Gastrocnemius medialis (tissue), 4 donors: ENCODE data around the gene CCDC8.

Experiments
- POLR2A ChIP-seq, 2 donors: fragments of 450-650 bp; IDR thresholded peaks; one replicate each; pipeline ENCODE4 v1.6.1; 2017; ENCODE audit warnings: antibody characterized with exemption in 2 of 2, mild to moderate bottlenecking in 2 of 2, moderate library complexity in 2 of 2
- TF ChIP-seq, protein P1 (sequence below), 5 experiments: fragments of 450-650 bp in 3 of 5; fragments of 200-600 bp in 2 of 5; sonication (generic) in 2 of 5; IDR thresholded peaks in 4 of 5; conservative IDR thresholded peaks in 1 of 5; 1 replicate in 4 of 5; 2 replicates in 1 of 5; pipeline ENCODE4 v1.5.1; 2016 to 2019; ENCODE audit warnings: antibody characterized with exemption in 5 of 5, mild to moderate bottlenecking in 3 of 5, moderate library complexity in 3 of 5

DNA sequence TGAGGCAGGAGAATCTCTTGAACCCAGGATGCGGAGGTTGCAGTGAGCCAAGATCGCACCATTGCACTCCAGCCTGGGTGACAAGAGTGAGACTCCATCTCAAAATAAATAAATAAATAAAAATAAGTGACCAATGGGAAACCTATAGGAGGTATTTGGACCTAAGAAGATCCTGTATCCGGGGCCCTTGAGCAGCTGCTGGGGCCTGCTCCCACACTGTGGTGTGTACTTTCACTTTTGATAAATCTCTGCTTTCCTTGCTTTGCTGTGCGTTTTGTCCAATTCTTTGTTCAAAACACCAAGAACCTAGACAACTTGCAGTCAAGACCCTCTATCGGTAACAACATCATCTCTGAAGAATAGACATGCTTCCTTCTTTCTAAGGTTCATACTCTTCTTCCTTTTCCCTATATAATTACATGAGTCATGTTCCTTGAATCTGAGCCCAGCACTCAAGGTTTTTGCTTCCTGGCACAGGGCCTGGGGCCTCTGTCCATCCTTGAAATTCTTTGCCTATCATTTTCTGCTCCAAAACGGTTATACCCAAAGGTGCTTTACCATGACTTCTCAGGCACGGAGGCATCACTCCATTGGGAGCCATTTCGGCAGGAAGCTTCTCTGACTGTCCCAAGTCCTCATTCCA is 29.6 kb upstream of the CCDC8 start:
- TF ChIP-seq, protein P1, sequence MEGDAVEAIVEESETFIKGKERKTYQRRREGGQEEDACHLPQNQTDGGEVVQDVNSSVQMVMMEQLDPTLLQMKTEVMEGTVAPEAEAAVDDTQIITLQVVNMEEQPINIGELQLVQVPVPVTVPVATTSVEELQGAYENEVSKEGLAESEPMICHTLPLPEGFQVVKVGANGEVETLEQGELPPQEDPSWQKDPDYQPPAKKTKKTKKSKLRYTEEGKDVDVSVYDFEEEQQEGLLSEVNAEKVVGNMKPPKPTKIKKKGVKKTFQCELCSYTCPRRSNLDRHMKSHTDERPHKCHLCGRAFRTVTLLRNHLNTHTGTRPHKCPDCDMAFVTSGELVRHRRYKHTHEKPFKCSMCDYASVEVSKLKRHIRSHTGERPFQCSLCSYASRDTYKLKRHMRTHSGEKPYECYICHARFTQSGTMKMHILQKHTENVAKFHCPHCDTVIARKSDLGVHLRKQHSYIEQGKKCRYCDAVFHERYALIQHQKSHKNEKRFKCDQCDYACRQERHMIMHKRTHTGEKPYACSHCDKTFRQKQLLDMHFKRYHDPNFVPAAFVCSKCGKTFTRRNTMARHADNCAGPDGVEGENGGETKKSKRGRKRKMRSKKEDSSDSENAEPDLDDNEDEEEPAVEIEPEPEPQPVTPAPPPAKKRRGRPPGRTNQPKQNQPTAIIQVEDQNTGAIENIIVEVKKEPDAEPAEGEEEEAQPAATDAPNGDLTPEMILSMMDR (IDR thresholded peaks at IDR 0.05 in 4 of 5, conservative IDR thresholded peaks at IDR 0.05 in 1 of 5) = no peak
- no peak for TF ChIP-seq POLR2A (IDR thresholded peaks at IDR 0.05)
